ENCODE results near the gene DPH3. TPM values are rescaled to one million over a fixed set of nuclear protein-coding genes. Genes with fewer than 3 reads are reported as not detected.

The DPH3 gene
- total RNA-seq, 1 experiment from 2014 or later: 11.5 TPM

GRCh38 chr3:16290827-16291196 lies 26.1 kb upstream of the DPH3 start:
- peak; percentile 41 for DNase-seq (ENCODE audit: low spot score)

GRCh38 chr3:16290007-16290826 lies 25.5 kb upstream of the DPH3 start:
- peak; percentile 51 for DNase-seq (ENCODE audit: low spot score)

- DNase-seq (ENCODE audit: low spot score): no peak
Measured at GRCh38 chr3:16289144-16289889, 24.6 kb upstream of the DPH3 start.

GRCh38 chr3:16288664-16289063 lies 23.9 kb upstream of the DPH3 start:
- DNase-seq (ENCODE audit: low spot score): no peak

GRCh38 chr3:16286751-16287543 lies 22.2 kb upstream of the DPH3 start:
- DNase-seq (ENCODE audit: low spot score): no peak

GRCh38 chr3:16286161-16286560 lies 21.4 kb upstream of the DPH3 start:
- no peak for DNase-seq (ENCODE audit: low spot score)

GRCh38 chr3:16284633-16285032 lies 19.9 kb upstream of the DPH3 start:
- DNase-seq (ENCODE audit: low spot score): no peak

- DNase-seq (ENCODE audit: low spot score): no peak
Measured at GRCh38 chr3:16280671-16281070, 15.9 kb upstream of the DPH3 start.

- no peak for DNase-seq (ENCODE audit: low spot score)
Measured at GRCh38 chr3:16279010-16279801, 14.5 kb upstream of the DPH3 start.

GRCh38 chr3:16277471-16277870 lies 12.7 kb upstream of the DPH3 start:
- DNase-seq (ENCODE audit: low spot score): no peak

GRCh38 chr3:16273867-16274266 lies 9.1 kb upstream of the DPH3 start:
- DNase-seq (ENCODE audit: low spot score): no peak

GRCh38 chr3:16272588-16272987 lies 7.8 kb upstream of the DPH3 start:
- DNase-seq (ENCODE audit: low spot score): no peak

GRCh38 chr3:16270855-16271254 lies 6.1 kb upstream of the DPH3 start:
- DNase-seq (ENCODE audit: low spot score): no peak

- DNase-seq (ENCODE audit: low spot score): no peak
Measured at GRCh38 chr3:16266714-16267113, 2.0 kb upstream of the DPH3 start.

GRCh38 chr3:16265455-16265786 lies 678 bp upstream of the DPH3 start:
- DNase-seq (ENCODE audit: low spot score): no peak

- DNase-seq (ENCODE audit: low spot score): no peak
Measured at GRCh38 chr3:16264174-16264707, 502 bp downstream of the DPH3 start.

- DNase-seq (ENCODE audit: low spot score): no peak
Measured at GRCh38 chr3:16262174-16262573, 2.6 kb downstream of the DPH3 start.

- no peak for DNase-seq (ENCODE audit: low spot score)
Measured at GRCh38 chr3:16260046-16260445, 4.7 kb downstream of the DPH3 start.

GRCh38 chr3:16258866-16259265 lies 5.9 kb downstream of the DPH3 start:
- DNase-seq (ENCODE audit: low spot score): no peak

- no peak for DNase-seq (ENCODE audit: low spot score)
Measured at GRCh38 chr3:16258177-16258576, 6.6 kb downstream of the DPH3 start.

GRCh38 chr3:16257309-16257708 lies 7.4 kb downstream of the DPH3 start:
- DNase-seq (ENCODE audit: low spot score): no peak

All from H4 (cell line).